ENCODE measurements around the gene SLC22A17. TPM values are rescaled to one million over a fixed set of nuclear protein-coding genes. Genes with fewer than 3 reads are reported as not detected.

The SLC22A17 gene
- total RNA-seq, 1 experiment from 2014 or later: 5.9 TPM

GRCh38 chr14:23373041-23373440 lies 20.4 kb upstream of the SLC22A17 start:
- ATAC-seq: no peak
- no peaks in the 10 kb centered on the region for H4K20me1 ChIP-seq (ENCODE audit: insufficient read depth)
- no peak for TF ChIP-seq ZBTB33 (IDR thresholded peaks at IDR 0.05; ENCODE audit: extremely low read depth, insufficient replicate concordance, low read length)
- TF ChIP-seq TCF7L2 (IDR thresholded peaks at IDR 0.05; ENCODE audit: borderline replicate concordance, extremely low read depth, insufficient read depth, insufficient read length): no peak
- TF ChIP-seq REST (IDR thresholded peaks at IDR 0.05; ENCODE audit: low read depth): no peak
- no peak for TF ChIP-seq MAX (IDR thresholded peaks at IDR 0.05)
- TF ChIP-seq SP1 (IDR thresholded peaks at IDR 0.05; ENCODE audit: low read depth): no peak
- no peak for TF ChIP-seq ZFX (IDR thresholded peaks at IDR 0.05)
- no peak for TF ChIP-seq EZH2phosphoT487 (IDR thresholded peaks at IDR 0.05; ENCODE audit: borderline replicate concordance)
- no peak for TF ChIP-seq FOSL1 (IDR thresholded peaks at IDR 0.05; ENCODE audit: low read depth)
- no peak for TF ChIP-seq POLR2AphosphoS5 (IDR thresholded peaks at IDR 0.05; ENCODE audit: low read depth, low read length)
- TF ChIP-seq POLR2A (IDR thresholded peaks at IDR 0.05; ENCODE audit: borderline replicate concordance, extremely low read depth, insufficient read depth, insufficient read length): no peak
- TF ChIP-seq CBX3 (IDR thresholded peaks at IDR 0.05; ENCODE audit: low read depth): no peak
- no peak for TF ChIP-seq SRF (IDR thresholded peaks at IDR 0.05; ENCODE audit: low read depth)
- no peak overlapping the region for H3K9ac ChIP-seq (ENCODE audit: low read length)
- H3K4me1 ChIP-seq (ENCODE audit: control insufficient read depth in 1 of 2, insufficient read depth in 2 of 2, low read length in 2 of 2): no peaks in the 10 kb centered on the region; a peak in 1 of 4 replicates
- no peaks in the 10 kb centered on the region for H3K9me2 ChIP-seq (ENCODE audit: insufficient read depth)
- no TSS peak for BruUV-seq (replicated peaks)
- H3K36me3 ChIP-seq (ENCODE audit: control insufficient read depth in 1 of 2, insufficient read depth in 2 of 2, low read length in 2 of 2): no peaks in the 10 kb centered on the region
- H3K4me2 ChIP-seq (ENCODE audit: low read length): no peak overlapping the region
- no peak overlapping the region for H3K4me3 ChIP-seq (replicated peaks in 1 of 2; ENCODE audit: low read depth in 1 of 2, low read length in 2 of 2)
- ChIA-PET CTCF (no interaction called here), RAD21 (ENCODE audit: low non-redundant PET in 1 of 2, low total read pairs in 2 of 2, uncharacterized antibody in 2 of 2, unreplicated experiment in 2 of 2) (no interaction called here), POLR2A (no interaction called here)
- no peaks in the 10 kb centered on the region for H3K79me2 ChIP-seq (ENCODE audit: insufficient read depth, low read length)
- no peaks in the 10 kb centered on the region for H3K9me3 ChIP-seq (ENCODE audit: control insufficient read depth in 1 of 2, insufficient read depth in 1 of 2, low read depth in 1 of 2, low read length in 2 of 2)
- intact Hi-C loops (cut with micrococcal nuclease): no loop called here
- H2AFZ ChIP-seq (ENCODE audit: low read depth, low read length, poor library complexity, severe bottlenecking): no peak overlapping the region
- H3K27ac ChIP-seq (ENCODE audit: low read depth, low read length): no peak overlapping the region
- no peaks in the 10 kb centered on the region for H3K27me3 ChIP-seq (ENCODE audit: insufficient read depth, low read length)
- DNase-seq (ENCODE audit: low read depth, low spot score): no peak
